Suppressor macrophage treated with lipopolysaccharide for 1 hour (primary cell): Measurements from ENCODE around the gene SEMA4D.
"Not testable (repeated sequence)": the region's sequence is repeated elsewhere in the genome, so short reads cannot be mapped to it uniquely, and the experiment has no call there.

ENCODE experiments used
- DNase-seq, 3 donors: peaks; one replicate each; pipeline ENCODE4 v3.0.0-alpha.2; 2020 to 2022

The SEMA4D gene

DNA sequence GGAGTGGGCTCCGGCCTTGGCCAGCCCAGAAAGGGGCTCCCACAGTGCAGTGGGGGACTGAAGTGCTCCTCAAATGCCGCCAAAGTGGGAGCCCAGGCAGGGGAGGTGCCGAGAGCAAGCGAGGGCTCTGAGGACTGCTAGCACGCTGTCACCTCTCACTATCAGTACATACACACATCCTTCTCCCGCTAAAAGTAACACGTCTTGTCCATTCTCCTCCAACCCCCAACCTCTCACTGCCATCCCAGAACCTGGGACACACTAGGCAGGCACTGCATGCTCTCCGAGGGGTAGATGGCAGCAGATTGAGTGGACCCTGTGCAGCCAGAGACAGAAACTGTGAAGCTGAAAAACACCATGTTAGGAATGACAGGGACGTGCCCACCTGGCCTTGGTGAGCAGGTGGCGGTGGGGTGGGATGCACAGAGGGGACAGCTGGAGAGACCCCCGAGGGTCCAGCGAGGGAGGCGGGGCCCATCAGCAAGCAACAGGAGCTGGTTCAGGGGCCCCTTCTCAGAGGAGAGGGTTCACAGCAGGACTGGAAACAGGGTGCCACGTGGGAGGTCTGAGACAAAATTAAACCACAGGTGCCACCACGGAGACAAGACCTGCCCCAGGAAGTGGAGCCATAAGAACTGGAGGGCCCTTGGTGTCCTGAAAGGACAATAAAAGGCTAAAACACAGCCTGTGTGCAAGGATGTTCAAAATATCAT is 16.9 kb downstream of the SEMA4D start:
- no peak for DNase-seq

DNA sequence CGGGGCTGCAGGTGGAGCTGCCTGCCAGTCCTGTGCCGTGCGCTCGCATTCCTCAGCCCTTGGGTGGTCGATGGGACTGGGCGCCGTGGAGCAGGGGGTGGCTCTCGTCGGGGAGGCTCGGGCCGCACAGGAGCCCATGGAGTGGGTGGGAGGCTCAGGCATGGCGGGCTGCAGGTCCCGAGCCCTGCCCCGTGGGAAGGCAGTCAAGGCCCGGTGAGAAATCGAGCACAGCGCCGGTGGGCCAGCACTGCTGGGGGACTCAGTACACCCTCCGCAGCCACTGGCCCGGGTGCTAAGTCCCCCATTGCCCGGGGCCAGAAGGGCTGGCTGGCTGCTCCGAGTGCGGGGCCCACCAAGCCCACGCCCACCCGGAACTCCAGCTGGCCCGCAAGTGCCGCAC is 17.5 kb downstream of the SEMA4D start:
- DNase-seq, result not testable (repeated sequence)

DNA sequence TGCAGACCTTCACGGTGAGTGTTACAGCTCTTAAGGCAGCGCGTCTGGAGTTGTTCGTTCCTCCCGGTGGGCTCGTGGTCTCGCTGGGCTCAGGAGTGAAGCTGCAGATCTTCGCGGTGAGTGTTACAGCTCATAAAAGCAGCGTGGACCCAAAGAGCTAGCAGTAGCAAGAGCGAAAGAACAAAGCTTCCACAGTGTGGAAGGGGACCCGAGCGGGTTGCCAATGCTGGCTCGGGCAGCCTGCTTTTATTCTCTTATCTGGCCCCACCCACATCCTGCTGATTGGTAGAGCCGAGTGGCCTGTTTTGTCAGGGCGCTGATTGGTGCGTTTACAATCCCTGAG is 18.3 kb downstream of the SEMA4D start:
- not testable (repeated sequence) for DNase-seq

DNA sequence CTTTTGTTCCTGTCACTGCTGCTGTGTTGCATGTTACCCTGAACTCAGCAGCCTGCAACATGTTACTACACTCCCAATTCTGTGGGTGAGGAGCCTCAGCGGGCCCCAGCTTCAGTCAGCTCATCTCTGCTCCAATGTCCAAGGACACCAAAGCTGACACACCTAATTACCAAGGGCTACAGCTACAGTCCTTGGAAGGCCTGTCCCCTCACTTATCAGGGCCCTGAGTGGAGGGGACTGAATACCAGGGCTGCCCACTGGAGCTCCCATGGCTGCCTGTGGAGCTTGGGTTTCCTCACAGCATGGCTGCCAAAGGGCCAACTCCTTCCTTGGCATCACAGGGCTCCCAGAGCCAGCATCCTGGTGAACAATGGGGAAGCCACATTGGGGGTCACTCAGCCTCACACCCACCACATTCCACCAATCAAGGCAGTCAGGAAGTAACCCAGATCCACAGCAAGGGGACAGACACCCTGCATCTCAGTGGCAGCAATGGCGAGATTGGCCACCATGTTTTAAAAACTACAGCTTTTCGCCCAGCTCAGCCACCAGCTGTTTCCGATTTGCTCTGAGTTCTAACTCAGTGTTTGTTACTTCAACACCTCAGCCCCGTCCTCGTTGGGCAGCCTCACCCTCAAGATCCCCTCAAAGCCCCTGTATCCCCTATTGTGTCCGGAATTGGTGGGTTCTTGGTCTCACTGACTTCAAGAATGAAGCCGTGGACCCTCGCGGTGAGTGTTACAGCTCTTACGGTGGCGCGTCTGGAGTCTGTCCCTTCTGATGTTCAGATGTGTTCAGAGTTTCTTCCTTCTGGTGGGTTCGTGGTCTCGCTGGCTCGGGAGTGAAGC is 18.9 kb downstream of the SEMA4D start:
- no peak for DNase-seq

DNA sequence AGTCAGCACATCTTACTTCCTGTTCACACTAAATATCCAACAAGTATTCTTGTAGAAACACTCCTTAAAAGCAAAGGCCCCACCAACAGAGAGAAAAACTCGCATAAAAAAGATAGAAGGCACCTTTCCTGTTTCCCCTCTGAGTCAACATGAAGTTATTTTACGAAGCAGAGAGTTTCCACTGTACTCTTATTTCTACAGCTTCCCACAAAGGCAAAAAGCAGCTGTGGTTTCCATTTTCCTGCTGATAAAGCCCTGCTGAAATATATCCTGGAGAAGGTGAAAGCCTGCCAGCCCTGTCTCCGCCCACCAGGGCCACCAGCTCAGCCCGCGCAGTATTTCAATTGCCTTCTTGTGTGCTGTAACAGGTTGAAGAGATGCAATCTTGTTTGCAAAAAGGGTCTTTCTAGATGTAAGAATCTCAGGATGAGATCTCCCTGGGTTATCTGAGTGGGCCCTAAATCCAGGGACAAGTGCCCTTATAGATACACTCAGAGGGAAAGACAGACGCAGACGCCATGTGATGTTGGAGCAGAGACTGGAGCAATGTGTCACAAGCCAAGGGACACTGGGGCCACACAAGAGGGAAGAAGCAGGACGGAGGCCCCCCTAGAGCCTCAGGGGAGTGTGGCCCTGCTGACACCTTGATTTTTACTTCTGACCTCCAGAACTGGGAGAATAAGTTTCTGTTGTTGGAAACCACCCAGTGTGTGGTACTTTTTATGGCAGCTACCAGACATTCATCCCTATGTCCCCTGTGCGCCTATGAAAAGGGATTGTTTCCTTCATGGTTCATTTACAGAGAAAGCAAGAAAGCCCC is 19.9 kb downstream of the SEMA4D start:
- peak in 2 of 3 donors; percentile 34 to 36 for DNase-seq

DNA sequence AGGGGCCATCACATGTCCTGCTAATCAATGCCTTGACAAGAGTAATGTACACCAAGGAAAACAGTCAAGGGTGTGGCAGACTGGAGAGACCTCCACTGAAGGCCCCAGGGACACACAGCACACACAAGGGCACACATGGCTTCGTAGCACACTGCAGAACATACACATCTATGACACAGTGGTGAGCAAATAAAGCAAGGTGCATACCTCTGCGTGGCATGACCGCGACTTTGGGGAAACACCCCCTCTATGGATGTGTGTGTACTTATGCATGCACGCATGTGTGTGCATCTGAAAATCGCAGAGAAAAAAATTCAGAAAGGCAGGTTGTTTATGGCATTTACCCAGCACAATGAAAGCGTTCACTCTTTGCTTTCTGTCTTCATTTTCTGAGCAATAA is 20.5 kb downstream of the SEMA4D start:
- DNase-seq, result no peak

DNA sequence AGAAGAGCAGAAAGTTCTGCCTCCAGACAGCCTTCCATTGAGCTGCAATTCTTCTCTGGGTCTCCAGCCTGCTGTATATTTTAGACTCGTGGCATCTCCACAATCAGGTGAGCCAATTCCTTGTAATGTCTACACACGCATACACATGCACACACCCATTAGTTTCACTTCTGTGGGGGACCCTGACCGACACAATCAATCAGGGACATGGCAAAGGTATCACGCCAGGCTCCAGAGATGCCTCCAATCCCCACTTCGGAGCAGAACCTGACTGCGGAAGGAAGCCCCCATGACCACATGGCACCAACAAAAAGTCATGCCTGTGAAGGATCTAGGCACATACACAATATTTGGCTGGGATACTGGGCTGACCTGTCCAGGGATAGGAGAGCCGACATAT is 21.4 kb downstream of the SEMA4D start:
- no peak for DNase-seq

DNA sequence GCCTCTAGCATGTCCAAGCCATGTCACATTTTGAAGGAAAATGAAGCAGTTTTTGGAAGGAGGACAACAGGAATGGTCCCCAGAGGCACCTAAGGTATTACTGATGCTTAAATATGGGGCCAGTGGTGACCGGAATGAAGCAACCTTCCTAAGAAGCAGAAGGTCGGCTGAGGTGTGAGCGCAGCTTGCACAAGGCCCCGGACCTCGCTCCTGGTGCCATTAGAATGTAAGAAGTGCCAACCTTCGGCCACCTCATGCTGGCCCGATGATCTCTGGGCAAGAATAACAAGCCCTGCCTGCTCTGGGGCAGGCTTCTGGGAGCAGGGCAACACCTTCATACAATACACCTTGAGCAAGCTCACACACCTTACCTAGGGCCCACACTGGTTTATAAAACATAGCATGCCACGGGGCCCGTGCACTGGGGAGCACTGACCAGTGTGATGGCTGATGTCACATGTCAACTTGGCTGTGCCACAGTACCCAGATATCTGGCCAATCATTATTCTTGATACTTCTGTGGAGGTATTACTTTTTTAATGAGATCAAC is 21.9 kb downstream of the SEMA4D start:
- DNase-seq, result no peak

DNA sequence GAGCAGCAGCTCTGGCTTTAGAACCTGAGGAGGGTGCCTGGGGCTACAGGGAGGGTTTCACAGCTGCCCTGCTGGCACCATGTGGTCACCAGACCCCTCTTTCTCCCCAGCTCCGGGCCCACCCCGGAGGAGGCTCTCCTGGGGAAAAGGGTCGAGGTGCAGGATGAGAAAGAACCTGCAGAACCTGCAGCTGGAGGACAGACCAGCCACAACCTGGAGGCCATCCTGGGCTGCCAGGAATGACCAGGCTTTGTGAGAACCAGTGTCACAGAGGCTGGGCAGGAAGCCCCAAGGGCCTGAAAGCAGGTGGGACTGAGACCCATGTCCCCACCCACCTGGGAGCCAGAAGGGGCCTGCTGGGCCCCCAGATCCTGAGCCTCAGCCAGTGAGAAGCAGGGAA is 23.0 kb downstream of the SEMA4D start:
- no peak for DNase-seq

DNA sequence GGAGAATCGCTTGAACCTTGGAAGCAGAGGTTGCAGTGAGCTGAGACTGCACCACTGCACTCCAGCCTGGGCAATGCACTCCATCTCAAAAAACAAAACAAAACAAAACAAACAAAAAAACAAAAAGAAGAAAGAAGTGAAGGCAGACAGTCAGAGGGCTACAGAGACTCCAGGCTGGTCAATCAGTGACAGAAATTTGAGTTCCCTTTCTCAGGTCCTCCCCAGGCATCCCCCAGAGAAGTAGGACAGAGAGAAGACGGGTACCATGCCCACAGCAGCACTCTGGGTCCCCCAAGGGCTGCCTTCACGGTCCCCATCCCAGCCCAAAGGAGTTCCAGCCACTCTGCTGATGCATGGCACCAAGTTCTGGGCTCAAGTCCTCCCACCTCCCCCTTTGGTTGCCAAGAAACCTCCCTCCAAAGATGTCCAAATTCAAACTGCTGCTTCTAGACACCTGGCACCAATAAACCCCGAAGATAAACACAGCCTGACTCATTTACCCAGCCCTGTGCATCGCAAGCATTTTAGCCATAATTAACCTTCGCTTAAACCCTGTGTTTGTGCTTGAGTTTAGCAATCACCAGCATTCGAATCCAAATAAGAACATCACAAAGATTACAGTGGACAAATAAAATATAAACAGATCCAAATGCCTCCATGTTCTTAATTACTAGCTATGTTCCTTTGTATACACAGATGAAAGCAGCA is 24.0 kb downstream of the SEMA4D start:
- no peak for DNase-seq

DNA sequence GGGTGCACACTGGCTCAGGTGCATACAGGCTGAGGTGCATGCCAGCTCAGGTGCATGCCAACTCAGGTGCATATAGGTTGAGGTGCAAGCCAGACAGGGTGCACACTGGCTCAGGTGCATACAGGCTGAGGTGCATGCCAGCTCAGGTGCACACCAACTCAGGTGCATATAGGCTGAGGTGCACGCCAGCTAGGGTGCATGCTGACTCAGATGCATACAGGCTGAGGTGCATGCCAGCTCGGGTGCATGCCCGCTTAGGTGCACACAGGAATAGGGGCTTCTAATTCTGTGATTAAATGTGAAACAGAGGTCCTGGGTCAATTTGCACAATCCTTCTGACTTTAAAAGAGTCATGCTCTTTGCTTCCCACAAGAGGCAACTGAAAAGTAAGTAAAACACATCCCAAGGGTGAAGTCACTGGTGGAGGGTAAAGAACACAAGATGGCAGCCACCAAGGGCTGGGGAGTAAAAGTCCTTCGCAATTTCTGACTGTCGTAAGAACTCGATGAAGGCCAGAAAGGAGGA is 26.1 kb downstream of the SEMA4D start:
- DNase-seq, result not testable (repeated sequence)

DNA sequence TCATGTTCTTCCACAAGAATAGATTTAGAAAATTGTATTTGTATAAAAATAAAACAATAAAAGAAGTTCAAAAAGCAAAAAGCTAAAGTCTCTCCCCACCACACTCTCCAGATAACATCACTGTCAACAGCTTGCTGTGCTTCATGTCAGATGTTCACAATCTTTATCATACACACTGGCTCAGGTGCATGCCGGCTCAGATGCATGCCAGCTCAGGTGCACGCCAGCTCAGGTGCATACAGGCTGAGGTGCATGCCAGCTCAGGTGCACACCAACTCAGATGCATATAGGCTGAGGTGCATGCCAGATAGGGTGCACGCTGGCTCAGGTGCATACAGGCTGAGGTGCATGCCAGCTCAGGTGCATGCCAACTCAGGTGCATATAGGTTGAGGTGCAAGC is 26.5 kb downstream of the SEMA4D start:
- no peak for DNase-seq

DNA sequence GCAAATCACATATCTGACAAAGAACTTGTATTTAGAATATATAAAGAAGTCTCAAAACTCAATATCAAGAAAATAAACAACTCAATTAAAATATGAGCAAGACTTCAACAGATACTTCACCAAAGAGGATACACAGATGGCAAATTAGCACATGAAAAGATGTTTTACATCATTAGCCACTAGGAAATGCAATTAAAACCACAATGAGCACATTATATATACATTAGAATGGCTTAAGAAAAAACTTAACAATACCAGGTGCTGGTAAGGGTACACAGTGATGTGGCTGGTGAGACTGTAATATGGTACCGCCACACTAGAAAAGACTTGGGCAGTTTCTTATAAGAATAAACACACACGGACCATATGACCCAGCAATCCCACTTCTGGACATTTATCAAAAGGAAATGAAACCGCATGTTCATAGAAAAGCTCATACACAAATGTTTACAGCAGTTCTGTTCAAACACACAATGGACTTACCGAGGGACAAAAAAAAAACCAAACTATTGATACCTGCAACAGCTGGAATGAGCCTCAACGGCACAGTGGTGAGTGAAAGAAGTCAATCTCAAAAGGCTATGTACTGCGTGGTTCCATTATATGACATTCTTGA is 27.6 kb downstream of the SEMA4D start:
- no peak for DNase-seq

DNA sequence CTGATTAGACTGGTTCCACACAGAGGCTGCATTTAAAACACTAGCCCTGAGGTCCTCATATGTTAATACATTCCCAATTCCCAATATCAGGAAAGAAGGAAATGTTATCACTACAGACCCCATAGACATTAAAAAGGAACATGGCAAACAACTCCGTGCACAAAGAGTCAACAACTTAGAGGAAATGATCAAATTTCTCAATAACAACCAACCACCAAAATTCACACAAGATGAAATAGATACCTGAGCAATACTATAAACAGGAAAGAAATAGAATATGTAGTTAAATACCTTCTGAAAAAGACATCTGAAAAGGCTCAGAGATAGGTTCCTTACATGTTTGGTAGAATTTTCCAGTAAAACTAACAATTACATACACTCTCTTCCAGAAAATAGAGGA is 28.9 kb downstream of the SEMA4D start:
- DNase-seq, result no peak

DNA sequence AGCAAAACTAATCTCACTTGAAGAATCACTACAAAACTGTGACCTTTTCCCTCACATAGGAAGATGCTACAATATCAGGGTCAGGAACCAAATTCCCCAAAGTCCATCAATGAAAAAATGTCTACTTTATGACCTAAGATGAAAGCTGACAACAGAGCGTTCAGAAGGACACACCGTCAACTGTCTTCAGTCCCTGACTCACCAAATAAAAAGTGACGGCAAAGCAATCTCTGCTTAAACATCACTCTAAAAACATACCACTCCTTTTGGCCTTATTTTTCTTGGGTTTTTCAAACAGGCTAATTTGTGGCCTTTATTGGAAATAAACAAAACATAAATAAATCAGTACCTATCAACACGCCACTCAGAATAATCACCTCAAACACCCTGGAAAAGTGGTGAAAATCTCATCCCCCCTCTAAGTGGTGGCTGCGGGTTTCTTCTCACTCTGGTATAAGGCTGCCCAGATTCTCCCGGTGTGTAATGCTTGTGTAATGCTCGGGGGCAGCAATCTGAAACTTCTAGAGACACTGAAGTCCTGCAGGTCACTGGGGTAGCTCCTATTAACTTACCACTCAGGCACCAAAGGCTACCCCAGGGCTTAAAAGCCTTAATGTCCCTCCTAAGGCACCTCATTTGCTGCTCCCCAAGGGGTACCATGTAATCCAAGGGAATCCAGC is 29.5 kb downstream of the SEMA4D start:
- no peak for DNase-seq

DNA sequence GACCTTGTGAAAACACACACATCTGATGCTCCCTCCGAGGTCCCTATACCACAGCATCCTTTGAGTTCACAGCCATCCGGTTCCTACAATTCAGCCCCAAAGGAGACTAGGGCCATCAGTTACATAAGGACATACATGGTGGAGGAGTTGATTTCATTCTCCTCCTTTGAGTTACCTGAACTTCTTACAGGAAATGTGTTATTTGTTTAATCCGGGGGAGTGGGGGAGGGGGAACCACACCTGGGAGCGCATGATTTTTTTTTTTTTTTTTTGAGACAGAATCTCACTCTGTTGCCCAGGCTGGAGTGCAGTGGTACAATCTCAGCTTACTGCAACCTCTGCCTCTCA is 30.7 kb downstream of the SEMA4D start:
- no peak for DNase-seq

DNA sequence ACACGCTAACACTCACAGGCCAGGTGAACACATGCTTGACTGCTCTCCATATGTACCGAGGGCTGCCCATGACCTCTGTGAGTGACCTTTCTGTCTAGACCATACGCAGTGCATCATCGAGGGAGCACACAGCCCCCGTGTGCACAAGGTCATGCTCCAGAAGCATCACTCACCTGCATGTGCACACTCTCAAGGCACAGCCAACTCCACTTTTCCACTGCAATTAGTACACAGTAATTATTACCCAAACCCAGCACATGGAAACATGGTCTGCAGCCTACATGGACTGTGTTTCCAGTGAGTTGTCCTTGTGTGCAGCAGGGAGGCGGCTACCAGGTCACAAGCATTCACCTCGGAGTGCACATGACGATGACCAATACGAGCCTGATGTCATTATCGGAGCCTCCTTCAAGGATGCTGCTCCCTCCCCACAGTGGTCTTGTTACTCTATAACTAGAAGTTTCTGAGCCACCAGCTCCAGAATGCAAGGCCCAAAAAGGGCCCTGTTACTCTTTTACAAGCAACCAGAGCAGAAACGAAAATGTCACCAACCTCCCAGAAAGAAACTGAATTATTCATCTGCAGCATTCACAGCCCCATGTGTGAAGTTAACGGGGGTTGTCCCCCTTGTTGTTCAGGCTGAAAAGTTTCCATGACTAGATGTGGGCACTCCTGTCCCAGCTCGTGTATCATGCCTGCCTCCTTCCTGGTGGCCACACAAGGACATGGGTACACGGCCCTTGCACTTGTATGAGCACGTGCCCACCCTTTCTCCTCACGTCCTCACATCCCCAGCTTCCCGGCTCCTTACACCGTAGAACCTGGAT is 31.2 kb downstream of the SEMA4D start:
- no peak for DNase-seq

DNA sequence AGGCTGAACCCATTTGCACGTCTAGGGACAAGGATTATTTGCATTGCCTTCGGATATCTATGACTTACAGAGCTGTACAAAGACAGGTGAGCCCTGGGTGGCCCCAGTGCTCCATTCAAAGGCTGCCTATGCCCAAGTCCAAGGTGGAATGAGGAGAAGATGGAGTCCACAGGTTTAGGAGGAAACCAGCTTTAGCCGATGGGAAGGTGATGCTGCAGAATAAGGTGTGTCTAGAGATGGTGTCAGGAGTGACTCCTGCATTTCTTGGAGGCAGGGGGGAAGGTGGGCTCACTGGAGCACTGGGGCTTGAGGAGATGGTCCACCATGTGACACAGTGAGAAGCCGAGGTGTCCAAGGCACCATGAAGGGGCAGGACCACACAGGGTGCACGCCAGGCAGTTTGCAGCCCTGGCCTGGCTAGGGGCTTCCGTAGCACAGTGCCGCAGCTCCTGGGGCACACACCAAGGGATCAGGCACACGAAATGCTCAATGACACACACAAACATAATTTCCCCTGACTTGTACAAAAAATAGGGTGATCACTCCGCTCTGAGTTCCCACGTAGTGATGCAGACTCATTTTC is 32.1 kb downstream of the SEMA4D start:
- DNase-seq, result no peak

DNA sequence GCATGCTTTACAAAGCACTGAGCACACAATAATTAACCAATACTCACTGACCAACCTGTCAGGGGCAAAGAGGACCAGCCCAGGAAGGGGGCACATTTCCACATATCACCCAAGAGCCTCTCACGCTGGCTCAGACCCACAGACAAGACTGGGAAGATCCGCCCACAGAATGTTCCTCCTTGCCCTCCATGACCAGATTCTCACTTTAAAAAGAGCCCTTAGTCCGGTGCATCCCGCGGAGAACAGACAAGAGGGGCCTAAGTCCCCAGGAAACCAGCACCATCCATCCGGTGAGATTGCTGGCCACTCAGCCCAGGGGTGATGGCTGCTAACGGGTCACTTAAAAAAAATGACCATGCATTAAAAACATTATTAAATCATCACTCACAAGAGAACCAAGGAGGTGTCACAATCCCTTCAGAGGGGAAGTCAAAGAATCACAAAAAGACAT is 32.9 kb downstream of the SEMA4D start:
- peak; percentile 22 to 58 (median 31) for DNase-seq

DNA sequence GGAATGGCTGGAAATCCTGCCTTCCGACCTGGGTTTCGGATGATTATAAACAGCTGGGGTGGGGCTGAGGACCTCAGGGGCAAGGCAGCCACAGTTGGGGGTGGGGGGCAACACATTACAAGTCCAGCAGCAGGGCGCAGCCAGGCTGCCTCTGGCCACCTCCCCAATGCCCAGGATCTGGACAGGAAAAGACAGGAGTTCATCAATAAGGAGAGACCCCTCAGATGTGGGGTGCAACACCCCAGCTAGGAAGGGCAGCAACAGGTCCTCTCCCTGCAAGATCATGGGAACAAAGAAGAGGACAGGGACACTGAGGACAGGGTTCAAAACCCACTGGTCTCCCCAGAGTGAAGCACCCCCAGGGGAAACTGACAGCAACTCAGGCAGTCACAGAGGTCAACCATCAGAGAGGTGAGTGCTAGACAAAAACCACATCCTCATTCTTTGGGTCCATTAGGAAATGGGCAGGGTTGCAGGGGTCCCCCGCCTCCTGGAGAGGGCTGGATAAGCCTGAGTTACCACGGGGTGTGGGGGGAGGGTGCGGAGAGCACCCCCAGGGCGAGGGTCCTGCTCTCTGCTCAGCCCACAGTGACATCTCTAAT is 33.5 kb downstream of the SEMA4D start:
- DNase-seq, result no peak
